Testis (tissue), 3 donors: ENCODE measurements around the gene SLC50A1. TPM values are rescaled to one million over a fixed set of nuclear protein-coding genes. Genes with fewer than 3 reads are reported as not detected.
A peak's percentile ranks its signal among the peaks of the same experiment; 100 is the strongest.

ENCODE experiments used
- DNase-seq: peaks from one replicate; pipeline ENCODE4 v3.0.0-alpha.2; 2019
- H3K27ac ChIP-seq, 2 donors: fragments of 200-600 bp; sonication (generic); one replicate each; pipeline ENCODE4 v1.5.1; 2019
- H3K27me3 ChIP-seq: fragments of 200-600 bp; sonication (generic); one replicate; pipeline ENCODE4 v1.5.1; 2019
- H3K36me3 ChIP-seq: fragments of 200-600 bp; sonication (generic); one replicate; pipeline ENCODE4 v1.5.1; 2017; ENCODE audit warnings: low read depth; ENCODE audit errors: missing control alignments
- H3K4me1 ChIP-seq: fragments of 200-600 bp; sonication (generic); one replicate; pipeline ENCODE4 v1.5.1; 2019
- H3K4me3 ChIP-seq, 2 donors: fragments of 200-600 bp; sonication (generic); one replicate each; pipeline ENCODE4 v1.5.1; 2017 to 2019
- H3K9me3 ChIP-seq: fragments of 200-600 bp; sonication (generic); one replicate; pipeline ENCODE4 v1.5.1; 2017
- POLR2A ChIP-seq: fragments of 450-650 bp; IDR thresholded peaks from one replicate; pipeline ENCODE4 v1.6.1; 2017; ENCODE audit warnings: antibody characterized with exemption, mild to moderate bottlenecking, moderate library complexity
- WGBS, 2 donors: methylation state at CpG; one replicate each; pipeline ENCODE4 v1.1.5; 2018; 5-methylcytosine and 5-hydroxymethylcytosine counted together
- intact Hi-C: fragments of 100-400 bp; cut with DNase I; formaldehyde crosslinking; loops from one replicate; pipeline ENCODE4 v1.15.1; 2023; ENCODE audit warnings: low total_unique reads
- polyA plus RNA-seq: library from polyadenylated mRNA; stranded (reverse); fragments of 350-450 nt; fragmentation: Illumina TruSeq; extraction: RNeasy Lipid Tissue Mini Kit (QIAGEN cat#74804); gene quantifications from one replicate; pipeline ENCODE4 v1.2.3, GENCODE V29; 2014; ENCODE audit warnings: low read depth, low replicate concordance; ENCODE audit not compliant: insufficient read depth
- total RNA-seq, 2 donors: library from RNA; depleted of rRNA; stranded (reverse); fragments of >200 nt; gene quantifications; one replicate each; pipeline ENCODE4 v1.2.3, GENCODE V29; 2016
- TF ChIP-seq, protein P1 (sequence below), 3 experiments: fragments of 450-650 bp in 2 of 3; fragments of 200-600 bp in 1 of 3; sonication (generic) in 1 of 3; IDR thresholded peaks; one replicate each; pipeline ENCODE4 v1.5.1; 2016 to 2019; ENCODE audit warnings: antibody characterized with exemption in 3 of 3, mild to moderate bottlenecking in 2 of 3, moderate library complexity in 1 of 3

Gene SLC50A1
- total and polyA plus RNA-seq, 3 donors from 2014 or later, result 25.2 to 33.7 (median 30.0) TPM

DNA sequence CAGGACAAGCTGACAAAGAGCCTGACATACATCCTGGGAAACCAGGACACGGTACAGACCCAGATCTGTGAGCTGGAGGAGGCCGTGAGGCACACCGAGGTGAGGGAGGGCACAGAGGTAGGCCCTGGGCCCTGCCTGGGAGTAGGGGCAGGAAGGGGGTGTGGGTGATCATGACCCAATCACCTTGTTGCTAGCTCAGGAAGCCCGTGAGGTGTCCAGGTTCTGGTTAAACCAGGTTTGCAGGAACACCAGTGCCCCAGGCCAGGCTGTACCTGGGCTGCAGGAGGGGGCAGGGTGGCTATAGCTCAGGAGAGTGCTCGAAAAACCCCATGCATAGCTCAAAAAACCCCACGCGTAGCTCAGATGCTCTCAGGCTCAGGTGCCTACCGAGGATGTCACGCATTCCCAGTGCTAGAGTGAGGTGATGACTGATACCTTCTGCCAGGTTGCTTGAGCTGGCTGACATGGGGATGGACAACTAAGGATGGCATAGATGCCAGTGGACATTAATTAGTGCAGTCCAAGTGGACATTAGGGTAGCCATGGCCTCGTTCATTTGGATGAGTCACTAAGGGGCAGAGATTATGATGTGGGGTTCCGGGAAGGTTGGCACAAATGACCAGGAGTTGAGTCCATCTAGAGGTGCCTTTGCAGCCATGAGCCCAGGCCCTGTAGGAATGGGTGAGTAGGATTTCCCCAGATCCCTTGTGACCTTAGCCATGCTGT, 41.7 kb downstream of the SLC50A1 start:
- TF ChIP-seq POLR2A, result no peak
- TF ChIP-seq, protein P1, sequence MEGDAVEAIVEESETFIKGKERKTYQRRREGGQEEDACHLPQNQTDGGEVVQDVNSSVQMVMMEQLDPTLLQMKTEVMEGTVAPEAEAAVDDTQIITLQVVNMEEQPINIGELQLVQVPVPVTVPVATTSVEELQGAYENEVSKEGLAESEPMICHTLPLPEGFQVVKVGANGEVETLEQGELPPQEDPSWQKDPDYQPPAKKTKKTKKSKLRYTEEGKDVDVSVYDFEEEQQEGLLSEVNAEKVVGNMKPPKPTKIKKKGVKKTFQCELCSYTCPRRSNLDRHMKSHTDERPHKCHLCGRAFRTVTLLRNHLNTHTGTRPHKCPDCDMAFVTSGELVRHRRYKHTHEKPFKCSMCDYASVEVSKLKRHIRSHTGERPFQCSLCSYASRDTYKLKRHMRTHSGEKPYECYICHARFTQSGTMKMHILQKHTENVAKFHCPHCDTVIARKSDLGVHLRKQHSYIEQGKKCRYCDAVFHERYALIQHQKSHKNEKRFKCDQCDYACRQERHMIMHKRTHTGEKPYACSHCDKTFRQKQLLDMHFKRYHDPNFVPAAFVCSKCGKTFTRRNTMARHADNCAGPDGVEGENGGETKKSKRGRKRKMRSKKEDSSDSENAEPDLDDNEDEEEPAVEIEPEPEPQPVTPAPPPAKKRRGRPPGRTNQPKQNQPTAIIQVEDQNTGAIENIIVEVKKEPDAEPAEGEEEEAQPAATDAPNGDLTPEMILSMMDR (IDR thresholded peaks at IDR 0.05), result no peak
- Histone ChIP-seq H3K9me3 (no peaks in the 10 kb centered on the region), H3K4me3 (no peak overlapping the region), H3K27ac (no peak overlapping the region), H3K36me3 (no peaks in the 10 kb centered on the region), H3K27me3 (no peaks in the 10 kb centered on the region), H3K4me1 (peaks cover 6% of the 10 kb centered on the region)
- DNase-seq, result no peak
- 83 to 86% methylated on average over 11 of the region's 11 CpGs for WGBS, 2 donors
- intact Hi-C loops, result no loop called here

DNA sequence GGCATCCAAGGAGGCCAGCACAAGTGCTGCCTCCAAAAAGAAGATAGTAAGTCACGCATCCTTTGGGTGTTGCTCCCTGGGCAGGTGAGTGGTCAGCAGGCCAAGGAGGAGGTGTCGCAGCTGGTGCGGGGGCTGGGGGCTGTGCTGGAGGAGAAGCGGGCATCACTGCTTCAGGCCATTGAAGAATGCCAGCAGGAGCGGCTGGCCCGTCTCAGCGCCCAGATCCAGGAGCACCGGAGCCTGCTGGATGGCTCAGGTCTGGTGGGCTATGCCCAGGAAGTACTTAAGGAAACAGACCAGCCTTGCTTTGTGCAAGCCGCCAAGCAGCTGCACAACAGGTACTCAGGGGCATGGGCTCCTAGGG, 42.2 kb downstream of the SLC50A1 start:
- DNase-seq, result no peak
- Histone ChIP-seq H3K27me3 (no peaks in the 10 kb centered on the region), H3K27ac (no peak overlapping the region), H3K36me3 (no peaks in the 10 kb centered on the region), H3K4me1 (peaks cover 3% of the 10 kb centered on the region), H3K9me3 (no peaks in the 10 kb centered on the region), H3K4me3 (no peak overlapping the region)
- no peak for TF ChIP-seq POLR2A
- TF ChIP-seq, protein P1 (IDR thresholded peaks at IDR 0.05), result no peak
- 92 to 100% methylated on average over 9 of the region's 9 CpGs for WGBS, 2 donors
- intact Hi-C loops, result no loop called here

DNA sequence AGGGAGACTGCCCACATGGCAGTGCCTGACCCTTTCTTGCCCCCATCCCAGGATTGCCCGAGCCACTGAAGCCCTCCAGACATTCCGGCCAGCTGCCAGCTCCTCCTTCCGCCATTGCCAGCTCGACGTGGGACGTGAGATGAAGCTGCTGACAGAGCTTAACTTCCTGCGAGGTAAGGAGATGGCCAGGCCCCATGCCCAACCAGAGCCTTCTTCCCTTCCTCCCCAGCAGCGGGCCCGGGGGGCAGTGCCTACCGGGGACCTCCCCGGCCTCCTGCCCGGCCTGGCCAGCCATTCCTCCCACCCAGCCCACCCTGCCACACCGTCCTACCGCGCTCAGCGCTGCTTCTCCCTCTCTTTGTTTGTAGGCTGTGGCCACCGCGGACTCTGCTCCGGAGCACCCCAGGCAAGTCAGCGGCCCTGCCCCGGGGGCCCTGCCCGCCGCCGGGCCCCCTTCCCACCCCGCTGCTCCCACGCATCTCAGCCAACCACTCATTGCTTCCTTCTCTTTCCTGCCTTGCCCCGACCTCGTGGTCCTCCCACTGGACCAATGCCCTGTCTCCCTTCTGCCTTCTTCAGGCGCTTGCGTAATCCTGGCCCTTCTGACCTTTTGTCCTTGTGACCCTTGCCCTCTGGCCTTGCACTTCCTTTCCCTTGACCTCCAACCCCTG, 42.9 kb downstream of the SLC50A1 start:
- no peaks in the 10 kb centered on the region for H3K27me3 ChIP-seq
- intact Hi-C loops, result no loop called here
- no peak overlapping the region for H3K4me3 ChIP-seq
- no peaks in the 10 kb centered on the region for H3K9me3 ChIP-seq
- H3K4me1 ChIP-seq, result peaks cover 3% of the 10 kb centered on the region
- TF ChIP-seq, protein P1 (IDR thresholded peaks at IDR 0.05), result no peak
- no peak for TF ChIP-seq POLR2A
- H3K36me3 ChIP-seq, result no peaks in the 10 kb centered on the region
- no peak overlapping the region for H3K27ac ChIP-seq
- peak; percentile 12 for DNase-seq
- 89 to 91% methylated on average over 25 to 30 of the region's 30 CpGs for whole genome bisulfite sequencing, 2 donors

DNA sequence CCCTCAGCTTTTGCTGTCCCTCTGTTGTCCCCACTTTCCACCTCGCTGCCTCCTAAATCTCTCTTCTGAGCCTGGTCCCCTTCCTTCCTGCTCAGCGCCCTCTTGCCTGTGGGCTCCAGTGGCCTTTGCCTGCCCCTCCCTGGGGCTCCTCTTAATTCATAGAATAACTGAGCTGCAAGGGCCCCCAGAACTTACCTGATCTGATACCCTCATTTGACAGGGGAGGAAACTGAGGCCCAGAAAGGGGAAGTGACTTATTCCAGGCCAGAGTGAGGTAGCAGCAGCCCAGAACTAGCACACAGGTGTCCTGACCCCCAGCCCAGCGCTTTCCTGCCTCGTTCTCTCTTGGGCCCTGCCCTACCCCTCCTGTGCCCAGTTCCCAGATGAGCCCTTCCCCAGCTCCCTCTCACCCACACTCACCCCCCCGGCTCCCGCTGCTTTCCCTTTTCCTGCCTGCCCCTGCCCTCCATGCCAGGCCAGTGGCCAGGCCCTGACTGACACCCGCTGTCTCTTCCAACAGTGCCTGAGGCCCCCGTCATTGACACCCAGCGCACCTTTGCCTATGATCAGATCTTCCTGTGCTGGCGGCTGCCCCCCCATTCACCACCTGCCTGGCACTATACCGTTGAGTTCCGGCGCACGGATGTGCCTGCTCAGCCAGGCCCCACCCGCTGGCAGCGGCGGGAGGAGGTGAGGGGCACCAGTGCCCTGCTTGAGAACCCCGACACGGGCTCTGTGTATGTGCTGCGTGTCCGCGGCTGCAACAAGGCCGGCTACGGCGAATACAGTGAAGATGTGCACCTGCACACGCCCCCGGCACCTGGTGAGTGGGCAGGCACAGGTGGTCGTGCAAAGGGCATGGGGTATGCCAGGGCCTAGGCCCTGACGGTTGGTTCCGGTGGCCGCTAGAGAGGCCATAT, 43.7 kb downstream of the SLC50A1 start:
- Histone ChIP-seq H3K4me1 (peaks cover 3% of the 10 kb centered on the region), H3K27me3 (no peaks in the 10 kb centered on the region), H3K9me3 (no peaks in the 10 kb centered on the region), H3K27ac (no peak overlapping the region), H3K4me3 (no peak overlapping the region), H3K36me3 (no peaks in the 10 kb centered on the region)
- peak; percentile 9 for DNase-seq
- WGBS, 2 donors, result 92 to 96% methylated on average over 26 to 31 of the region's 31 CpGs
- TF ChIP-seq, protein P1 (IDR thresholded peaks at IDR 0.05), result no peak
- TF ChIP-seq POLR2A, result no peak
- intact Hi-C loops, result no loop called here
